ENCODE data around the gene CCL25.
A peak's percentile ranks its signal among the peaks of the same experiment; 100 is the strongest.

Gene CCL25

GRCh38 chr19:8045872-8046568 lies 6.5 kb upstream of the CCL25 start:
- DNase-seq (ENCODE audit: low spot score): no peak

- DNase-seq (ENCODE audit: low spot score): no peak
Measured at GRCh38 chr19:8046569-8047165, 5.9 kb upstream of the CCL25 start.

GRCh38 chr19:8050274-8051096 lies 2.1 kb upstream of the CCL25 start:
- peak; percentile 59 for DNase-seq (ENCODE audit: low spot score)

GRCh38 chr19:8054169-8054568 lies 1.6 kb downstream of the CCL25 start:
- no peak for DNase-seq (ENCODE audit: low spot score)

GRCh38 chr19:8056533-8056932 lies 4.0 kb downstream of the CCL25 start:
- no peak for DNase-seq (ENCODE audit: low spot score)

GRCh38 chr19:8057545-8058270 lies 5.1 kb downstream of the CCL25 start:
- DNase-seq (ENCODE audit: low spot score): no peak

- no peak for DNase-seq (ENCODE audit: low spot score)
Measured at GRCh38 chr19:8064911-8065874, 12.6 kb downstream of the CCL25 start.

- DNase-seq (ENCODE audit: low spot score): no peak
Measured at GRCh38 chr19:8065875-8066261, 13.3 kb downstream of the CCL25 start.

- peak; percentile 12 for DNase-seq (ENCODE audit: low spot score)
Measured at GRCh38 chr19:8069096-8069973, 16.8 kb downstream of the CCL25 start.

- DNase-seq (ENCODE audit: low spot score): no peak
Measured at GRCh38 chr19:8071912-8072311, 19.4 kb downstream of the CCL25 start.

- no peak for DNase-seq (ENCODE audit: low spot score)
Measured at GRCh38 chr19:8074501-8074900, 21.9 kb downstream of the CCL25 start.

- DNase-seq (ENCODE audit: low spot score): no peak
Measured at GRCh38 chr19:8075158-8076074, 22.9 kb downstream of the CCL25 start.

- DNase-seq (ENCODE audit: low spot score): no peak
Measured at GRCh38 chr19:8079988-8080387, 27.4 kb downstream of the CCL25 start.

GRCh38 chr19:8080832-8081231 lies 28.3 kb downstream of the CCL25 start:
- DNase-seq (ENCODE audit: low spot score): no peak

GRCh38 chr19:8081569-8082550 lies 29.3 kb downstream of the CCL25 start:
- DNase-seq (ENCODE audit: low spot score): no peak

- DNase-seq (ENCODE audit: low spot score): no peak
Measured at GRCh38 chr19:8083141-8083540, 30.6 kb downstream of the CCL25 start.

- DNase-seq (ENCODE audit: low spot score): no peak
Measured at GRCh38 chr19:8084152-8084551, 31.6 kb downstream of the CCL25 start.
